PC-9 (cell line): ENCODE results near the gene SPACA5.

Source experiments
- EZH2 ChIP-seq: fragments of 200-600 bp; sonication (generic); IDR thresholded peaks from 2 replicates; pipeline ENCODE4 v1.8.0; 2017; ENCODE audit warnings: antibody characterized with exemption, low read depth
- TF ChIP-seq, protein P1 (sequence below): fragments of 200-600 bp; sonication (generic); conservative IDR thresholded peaks from 2 replicates; pipeline ENCODE4 v1.6.1; 2017; ENCODE audit warnings: mixed run types, antibody characterized with exemption, mild to moderate bottlenecking, moderate library complexity

DNA sequence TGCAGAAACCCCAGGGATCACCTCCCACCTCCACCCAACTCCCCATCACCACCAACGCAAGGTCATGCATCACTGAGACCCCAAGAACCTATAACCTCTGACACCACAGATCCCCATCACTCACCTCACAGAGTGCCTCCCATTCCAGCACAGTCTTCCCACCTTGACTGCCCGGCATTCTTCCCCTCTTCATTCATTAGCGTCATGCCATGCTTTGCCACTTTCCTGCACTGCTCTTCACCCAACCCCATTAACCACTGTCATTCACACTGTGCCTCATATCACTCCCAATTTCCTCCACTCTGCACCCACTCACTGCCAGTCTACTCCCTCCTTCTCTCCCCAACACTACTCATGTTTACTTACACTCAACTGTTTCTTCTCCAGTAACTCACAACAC is 33.6 kb upstream of the SPACA5 start:
- TF ChIP-seq, protein P1, sequence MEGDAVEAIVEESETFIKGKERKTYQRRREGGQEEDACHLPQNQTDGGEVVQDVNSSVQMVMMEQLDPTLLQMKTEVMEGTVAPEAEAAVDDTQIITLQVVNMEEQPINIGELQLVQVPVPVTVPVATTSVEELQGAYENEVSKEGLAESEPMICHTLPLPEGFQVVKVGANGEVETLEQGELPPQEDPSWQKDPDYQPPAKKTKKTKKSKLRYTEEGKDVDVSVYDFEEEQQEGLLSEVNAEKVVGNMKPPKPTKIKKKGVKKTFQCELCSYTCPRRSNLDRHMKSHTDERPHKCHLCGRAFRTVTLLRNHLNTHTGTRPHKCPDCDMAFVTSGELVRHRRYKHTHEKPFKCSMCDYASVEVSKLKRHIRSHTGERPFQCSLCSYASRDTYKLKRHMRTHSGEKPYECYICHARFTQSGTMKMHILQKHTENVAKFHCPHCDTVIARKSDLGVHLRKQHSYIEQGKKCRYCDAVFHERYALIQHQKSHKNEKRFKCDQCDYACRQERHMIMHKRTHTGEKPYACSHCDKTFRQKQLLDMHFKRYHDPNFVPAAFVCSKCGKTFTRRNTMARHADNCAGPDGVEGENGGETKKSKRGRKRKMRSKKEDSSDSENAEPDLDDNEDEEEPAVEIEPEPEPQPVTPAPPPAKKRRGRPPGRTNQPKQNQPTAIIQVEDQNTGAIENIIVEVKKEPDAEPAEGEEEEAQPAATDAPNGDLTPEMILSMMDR = no peak
- TF ChIP-seq EZH2 = no peak
